ENCODE measurements around the gene PABPN1L. TPM values are rescaled to one million over a fixed set of nuclear protein-coding genes. Genes with fewer than 3 reads are reported as not detected.

The PABPN1L gene
- total and polyA plus RNA-seq, 7 donors, result 0.15 TPM; not detected in 6

- 92 to 96% methylated on average over 19 of the region's 19 CpGs for WGBS, 2 donors
- Histone ChIP-seq H3K27ac (no peak overlapping the region), H3K27me3 (no peaks in the 10 kb centered on the region), H3K4me3 (no peak overlapping the region), H3K9me3 (no peaks in the 10 kb centered on the region), H3K4me1 (peaks cover 0 to 14% (median 11%) of the 10 kb centered on the region in 4 donors), H3K36me3 (peaks cover 0 to 36% (median 2%) of the 10 kb centered on the region in 4 donors)
- no peak for DNase-seq
- no peak for TF ChIP-seq POLR2A (IDR thresholded peaks at IDR 0.05)
- TF ChIP-seq POLR2AphosphoS5 (IDR thresholded peaks at IDR 0.05), result no peak
- TF ChIP-seq EP300 (IDR thresholded peaks at IDR 0.05), result no peak
- TF ChIP-seq, protein P1, sequence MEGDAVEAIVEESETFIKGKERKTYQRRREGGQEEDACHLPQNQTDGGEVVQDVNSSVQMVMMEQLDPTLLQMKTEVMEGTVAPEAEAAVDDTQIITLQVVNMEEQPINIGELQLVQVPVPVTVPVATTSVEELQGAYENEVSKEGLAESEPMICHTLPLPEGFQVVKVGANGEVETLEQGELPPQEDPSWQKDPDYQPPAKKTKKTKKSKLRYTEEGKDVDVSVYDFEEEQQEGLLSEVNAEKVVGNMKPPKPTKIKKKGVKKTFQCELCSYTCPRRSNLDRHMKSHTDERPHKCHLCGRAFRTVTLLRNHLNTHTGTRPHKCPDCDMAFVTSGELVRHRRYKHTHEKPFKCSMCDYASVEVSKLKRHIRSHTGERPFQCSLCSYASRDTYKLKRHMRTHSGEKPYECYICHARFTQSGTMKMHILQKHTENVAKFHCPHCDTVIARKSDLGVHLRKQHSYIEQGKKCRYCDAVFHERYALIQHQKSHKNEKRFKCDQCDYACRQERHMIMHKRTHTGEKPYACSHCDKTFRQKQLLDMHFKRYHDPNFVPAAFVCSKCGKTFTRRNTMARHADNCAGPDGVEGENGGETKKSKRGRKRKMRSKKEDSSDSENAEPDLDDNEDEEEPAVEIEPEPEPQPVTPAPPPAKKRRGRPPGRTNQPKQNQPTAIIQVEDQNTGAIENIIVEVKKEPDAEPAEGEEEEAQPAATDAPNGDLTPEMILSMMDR (IDR thresholded peaks at IDR 0.05), result no peak
- intact Hi-C loops (cut with DNase I), result no loop called here
These were observed 14.8 kb downstream of the PABPN1L start for GRCh38 chr16:88851616-88852015.

DNA sequence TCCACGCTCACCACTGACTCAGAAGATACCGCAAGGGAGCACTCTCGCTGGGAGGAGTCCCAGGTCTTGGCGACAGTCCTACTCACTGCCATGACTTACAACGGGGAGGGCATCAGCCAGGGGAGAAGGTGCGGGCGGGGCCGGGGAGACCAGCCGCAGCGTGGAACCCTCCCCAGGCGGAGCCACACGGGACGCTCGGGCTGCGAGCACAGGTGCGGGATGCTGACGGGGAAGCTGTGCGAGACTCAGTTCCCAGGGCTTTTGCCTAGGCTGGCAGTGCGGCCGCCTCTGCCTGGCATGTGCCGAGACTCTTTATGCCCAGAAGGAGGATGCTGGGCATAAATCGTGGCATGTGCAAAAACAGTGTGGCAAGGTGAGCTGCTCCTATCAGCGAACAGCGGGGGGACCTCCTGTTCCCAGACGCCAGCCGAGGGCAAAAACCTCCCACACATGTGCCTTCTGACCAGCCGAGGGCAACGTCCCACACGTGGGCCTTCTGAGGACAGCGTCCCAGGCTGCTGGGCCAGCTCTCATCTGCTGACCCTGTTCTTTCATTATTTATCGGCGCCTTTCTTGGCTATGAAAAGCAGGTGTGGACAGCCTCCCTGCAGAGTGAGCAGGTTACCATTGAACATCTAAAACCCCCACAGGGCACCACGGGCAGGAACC is 15.8 kb downstream of the PABPN1L start:
- no peak for DNase-seq
- 93 to 96% methylated on average over 33 of the region's 33 CpGs for WGBS, 2 donors
- intact Hi-C loops (cut with DNase I), result no loop called here

DNA sequence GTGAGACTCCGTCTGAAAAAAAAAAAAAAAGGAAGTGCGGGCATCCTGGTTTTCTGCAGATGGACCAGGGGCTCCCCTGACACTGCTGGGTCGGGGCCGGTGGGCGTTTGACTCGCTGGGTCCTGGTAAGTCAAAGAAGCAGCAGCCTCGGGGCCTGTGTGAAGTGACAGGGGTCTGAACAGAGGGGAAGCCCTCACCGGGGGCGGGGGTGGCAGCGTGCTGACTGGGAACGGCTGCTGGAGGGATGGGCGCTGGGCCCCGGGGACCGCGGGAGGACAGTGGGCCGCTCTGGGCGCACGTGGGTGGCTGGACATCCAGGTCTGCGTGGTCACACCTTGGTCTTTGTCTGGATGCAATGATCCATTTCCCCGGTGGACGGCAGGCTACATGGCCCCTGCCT is 17.9 kb downstream of the PABPN1L start:
- H3K4me3 ChIP-seq, result no peak overlapping the region
- H3K27ac ChIP-seq, result no peak overlapping the region
- WGBS, 2 donors, result 93 to 95% methylated on average over 21 of the region's 21 CpGs
- TF ChIP-seq EP300 (IDR thresholded peaks at IDR 0.05), result no peak
- no peak for TF ChIP-seq POLR2A (IDR thresholded peaks at IDR 0.05)
- TF ChIP-seq POLR2AphosphoS5 (IDR thresholded peaks at IDR 0.05), result no peak
- TF ChIP-seq, protein P1 (IDR thresholded peaks at IDR 0.05), result no peak
- H3K4me1 ChIP-seq, result no peaks in the 10 kb centered on the region
- DNase-seq, result no peak
- H3K36me3 ChIP-seq, result peaks cover 0 to 33% (median 2%) of the 10 kb centered on the region in 4 donors
- intact Hi-C loops (cut with DNase I), result no loop called here
- no peaks in the 10 kb centered on the region for H3K9me3 ChIP-seq
- H3K27me3 ChIP-seq, result no peaks in the 10 kb centered on the region

More for the DNA sequence above, 15.8 kb downstream of the PABPN1L start:
- no peaks in the 10 kb centered on the region for H3K9me3 ChIP-seq
- H3K27ac ChIP-seq, result no peak overlapping the region
- H3K4me1 ChIP-seq, result peaks cover 0 to 6% (median 4%) of the 10 kb centered on the region in 4 donors
- H3K27me3 ChIP-seq, result no peaks in the 10 kb centered on the region
- peaks cover 0 to 36% (median 2%) of the 10 kb centered on the region in 4 donors for H3K36me3 ChIP-seq
- no peak overlapping the region for H3K4me3 ChIP-seq
- TF ChIP-seq, protein P1 (IDR thresholded peaks at IDR 0.05), result no peak
- no peak for TF ChIP-seq POLR2AphosphoS5 (IDR thresholded peaks at IDR 0.05)
- TF ChIP-seq POLR2A (IDR thresholded peaks at IDR 0.05), result no peak
- TF ChIP-seq EP300 (IDR thresholded peaks at IDR 0.05), result no peak

DNA sequence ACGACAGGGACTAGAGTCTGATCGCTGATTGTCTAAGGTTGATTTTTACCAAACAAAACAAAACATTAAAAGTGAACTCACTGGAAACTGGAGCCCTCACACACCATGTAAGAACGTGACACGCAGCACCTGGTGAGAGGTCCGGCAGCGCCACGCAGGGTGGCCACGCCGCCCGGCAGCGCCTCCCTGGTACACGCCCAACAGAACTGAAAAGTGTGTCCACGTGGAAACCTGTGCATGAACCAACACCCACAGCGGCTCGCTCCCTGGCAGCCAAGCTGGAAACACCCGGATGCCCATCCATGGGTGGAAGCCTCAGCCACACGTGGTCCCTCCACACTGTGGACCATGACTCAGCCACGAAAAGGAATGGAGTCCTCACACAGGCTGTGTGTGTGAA is 18.8 kb downstream of the PABPN1L start:
- Histone ChIP-seq H3K27me3 (no peaks in the 10 kb centered on the region), H3K27ac (no peak overlapping the region), H3K36me3 (peaks cover 0 to 33% (median 2%) of the 10 kb centered on the region in 4 donors), H3K4me1 (no peaks in the 10 kb centered on the region), H3K9me3 (no peaks in the 10 kb centered on the region), H3K4me3 (no peak overlapping the region)
- TF ChIP-seq POLR2A (IDR thresholded peaks at IDR 0.05), result no peak
- no peak for DNase-seq
- intact Hi-C loops (cut with DNase I), result no loop called here
- 90 to 94% methylated on average over 18 of the region's 18 CpGs for WGBS, 2 donors

GRCh38 chr16:88846088-88846487 is 20.4 kb downstream of the PABPN1L start:
- DNase-seq, result no peak
- Histone ChIP-seq H3K27me3 (no peaks in the 10 kb centered on the region), H3K4me3 (no peak overlapping the region), H3K4me1 (no peaks in the 10 kb centered on the region), H3K36me3 (peaks cover 0 to 34% (median 6%) of the 10 kb centered on the region in 4 donors), H3K27ac (no peak overlapping the region), H3K9me3 (no peaks in the 10 kb centered on the region)
- WGBS, 2 donors, result 96% methylated on average over 9 of the region's 9 CpGs
- intact Hi-C loops (cut with DNase I), result no loop called here
- TF ChIP-seq, protein P1 (IDR thresholded peaks at IDR 0.05), result no peak
- TF ChIP-seq POLR2A (IDR thresholded peaks at IDR 0.05) (no peak), POLR2AphosphoS5 (IDR thresholded peaks at IDR 0.05) (no peak), EP300 (IDR thresholded peaks at IDR 0.05) (no peak)

Measured in sigmoid colon (tissue), 7 donors.